HG03060 (cell line): ENCODE data around the gene SYNDIG1.

Experiments
- ATAC-seq: cut with Tn5 transposase; IDR thresholded peaks from one replicate; pipeline ENCODE4 v1.9.1; 2021; ENCODE audit warnings: low read depth, moderate number of reproducible peaks; ENCODE audit not compliant: unreplicated experiment

Gene SYNDIG1

GRCh38 chr20:24603454-24603853, 134.0 kb downstream of the SYNDIG1 start:
- no peak for ATAC-seq

GRCh38 chr20:24604966-24605665, 135.7 kb downstream of the SYNDIG1 start:
- no peak for ATAC-seq

GRCh38 chr20:24605937-24606455, 136.6 kb downstream of the SYNDIG1 start:
- no peak for ATAC-seq

GRCh38 chr20:24607402-24607801, 138.0 kb downstream of the SYNDIG1 start:
- ATAC-seq: no peak

GRCh38 chr20:24608926-24609667, 139.7 kb downstream of the SYNDIG1 start:
- peak; percentile 41 for ATAC-seq

GRCh38 chr20:24609757-24610156, 140.3 kb downstream of the SYNDIG1 start:
- no peak for ATAC-seq

GRCh38 chr20:24610341-24611115, 141.1 kb downstream of the SYNDIG1 start:
- no peak for ATAC-seq

GRCh38 chr20:24611360-24612140, 142.1 kb downstream of the SYNDIG1 start:
- no peak for ATAC-seq

GRCh38 chr20:24612799-24613775, 143.7 kb downstream of the SYNDIG1 start:
- ATAC-seq: no peak

GRCh38 chr20:24614341-24614740, 144.9 kb downstream of the SYNDIG1 start:
- no peak for ATAC-seq

GRCh38 chr20:24615353-24615752, 145.9 kb downstream of the SYNDIG1 start:
- ATAC-seq: no peak

GRCh38 chr20:24616258-24617079, 147.0 kb downstream of the SYNDIG1 start:
- ATAC-seq: no peak

- ATAC-seq: no peak
Observed at GRCh38 chr20:24617080-24617432, 147.6 kb downstream of the SYNDIG1 start.

GRCh38 chr20:24617757-24618450, 148.5 kb downstream of the SYNDIG1 start:
- no peak for ATAC-seq

- ATAC-seq: no peak
Observed at GRCh38 chr20:24618739-24619138, 149.3 kb downstream of the SYNDIG1 start.

- ATAC-seq: no peak
Observed at GRCh38 chr20:24619212-24619611, 149.8 kb downstream of the SYNDIG1 start.

- no peak for ATAC-seq
Observed at GRCh38 chr20:24620937-24621519, 151.6 kb downstream of the SYNDIG1 start.
